Immature natural killer cell (primary cell): ENCODE data around the gene ELF1. TPM values are rescaled to one million over a fixed set of nuclear protein-coding genes. Genes with fewer than 3 reads are reported as not detected.

ENCODE experiments used
- DNase-seq, 3 donors: peaks; one replicate each; pipeline ENCODE4 v3.0.0; 2022; ENCODE audit warnings: mixed read lengths in 1 of 3
- H3K27ac Mint-ChIP-seq, 6 donors: one replicate each; pipeline ENCODE4 v1.8.0; 2020; ENCODE audit warnings: mixed read lengths in 6 of 6, mild to moderate bottlenecking in 5 of 6, inconsistent platforms in 4 of 6, moderate library complexity in 3 of 6
- H3K27me3 Mint-ChIP-seq, 3 donors: one replicate each; pipeline ENCODE4 v1.8.0; 2020 to 2021; ENCODE audit warnings: low read depth in 3 of 3, mild to moderate bottlenecking in 3 of 3, mixed read lengths in 3 of 3, moderate library complexity in 3 of 3, inconsistent platforms in 1 of 3
- H3K36me3 Mint-ChIP-seq, 3 donors: one replicate each; pipeline ENCODE4 v1.8.0; 2020; ENCODE audit warnings: mixed read lengths in 3 of 3, inconsistent platforms in 2 of 3, mild to moderate bottlenecking in 2 of 3
- H3K4me1 Mint-ChIP-seq, 2 donors: one replicate each; pipeline ENCODE4 v1.8.0; 2020; ENCODE audit warnings: inconsistent platforms in 2 of 2, mild to moderate bottlenecking in 2 of 2, mixed read lengths in 2 of 2, moderate library complexity in 1 of 2
- H3K4me3 Mint-ChIP-seq, 5 donors: one replicate each; pipeline ENCODE4 v1.8.0; 2020; ENCODE audit warnings: mild to moderate bottlenecking in 5 of 5, mixed read lengths in 5 of 5, inconsistent platforms in 3 of 5, moderate library complexity in 3 of 5
- H3K9me3 Mint-ChIP-seq, 6 donors: one replicate each; pipeline ENCODE4 v1.8.0; 2020; ENCODE audit warnings: mild to moderate bottlenecking in 6 of 6, mixed read lengths in 6 of 6, inconsistent platforms in 4 of 6, moderate library complexity in 3 of 6
- polyA plus RNA-seq, 3 donors: library from polyadenylated mRNA; unstranded; fragments of 300-500 nt; fragmentation: Illumina TruSeq; gene quantifications; one replicate each; pipeline ENCODE4 v1.2.3, GENCODE V29; 2021

Gene ELF1
- polyA plus RNA-seq, 3 donors from 2014 or later, result 76.8 to 128 (median 92.9) TPM

DNA sequence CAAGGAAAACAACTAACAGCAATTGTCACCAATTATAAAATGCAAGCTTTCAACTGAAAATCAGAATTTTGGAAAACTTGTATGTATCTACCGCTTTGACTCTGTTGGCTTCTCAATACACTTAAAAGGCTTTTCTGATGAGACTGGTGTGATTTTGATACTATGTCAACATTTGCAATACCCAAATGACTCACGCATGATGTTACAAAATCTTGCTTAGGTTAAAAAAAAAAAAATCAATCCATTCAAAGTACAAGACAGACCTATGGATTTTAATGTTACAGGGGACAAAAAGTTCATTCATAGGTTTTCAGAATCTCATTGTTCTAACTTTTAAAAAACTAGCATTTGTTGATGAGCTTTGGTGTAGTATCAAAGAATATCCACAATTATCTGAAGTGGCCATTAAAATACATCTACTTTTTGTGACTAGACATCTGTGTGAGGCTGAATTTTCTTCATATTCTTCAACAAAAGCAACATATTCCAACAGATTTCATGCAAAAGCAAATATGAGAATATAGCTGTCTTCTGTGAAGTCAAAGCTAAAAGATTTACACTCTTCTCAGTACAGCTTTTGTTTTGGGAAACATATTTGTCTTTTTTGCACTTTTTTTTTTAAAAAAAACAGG lies 10.7 kb downstream of the ELF1 start:
- Mint-ChIP-seq H3K4me3 (peak overlapping the region; percentile 5 to 60 (median 18)), H3K9me3 (no peaks in the 10 kb centered on the region), H3K36me3 (peaks cover 4 to 16% (median 10%) of the 10 kb centered on the region in 3 donors), H3K27ac (peak overlapping the region; percentile 41 to 86 (median 76)), H3K4me1 (peaks cover 73 to 98% of the 10 kb centered on the region in 2 donors), H3K27me3 (peaks cover 0 to 2% (median 0%) of the 10 kb centered on the region in 3 donors)
- no peak for DNase-seq

DNA sequence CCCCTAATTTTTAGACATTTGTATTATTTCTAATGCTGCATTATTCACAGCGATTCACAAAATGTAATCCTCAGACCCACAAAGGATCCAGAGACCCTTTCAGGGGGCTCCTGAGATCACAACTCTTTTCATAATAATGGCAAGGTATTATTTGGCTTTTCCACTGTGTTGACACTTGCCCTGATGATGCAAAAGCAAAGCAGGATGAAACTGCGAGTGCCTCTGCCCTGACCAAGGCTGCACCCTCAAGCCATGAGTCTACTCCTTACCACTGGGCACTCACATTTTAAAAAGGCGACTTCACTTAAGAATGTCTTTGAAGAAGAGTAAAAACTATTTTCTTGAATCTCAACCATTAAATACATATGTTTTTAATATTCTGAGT lies 11.4 kb downstream of the ELF1 start:
- H3K9me3 Mint-ChIP-seq, result no peaks in the 10 kb centered on the region
- H3K27ac Mint-ChIP-seq, result peak overlapping the region; percentile 71 to 86 (median 78)
- peaks cover 0 to 2% (median 0%) of the 10 kb centered on the region in 3 donors for H3K27me3 Mint-ChIP-seq
- DNase-seq, result no peak
- peaks cover 73 to 98% of the 10 kb centered on the region in 2 donors for H3K4me1 Mint-ChIP-seq
- peaks cover 4 to 12% (median 10%) of the 10 kb centered on the region in 3 donors for H3K36me3 Mint-ChIP-seq
- peak overlapping the region; percentile 5 to 60 (median 27) for H3K4me3 Mint-ChIP-seq

DNA sequence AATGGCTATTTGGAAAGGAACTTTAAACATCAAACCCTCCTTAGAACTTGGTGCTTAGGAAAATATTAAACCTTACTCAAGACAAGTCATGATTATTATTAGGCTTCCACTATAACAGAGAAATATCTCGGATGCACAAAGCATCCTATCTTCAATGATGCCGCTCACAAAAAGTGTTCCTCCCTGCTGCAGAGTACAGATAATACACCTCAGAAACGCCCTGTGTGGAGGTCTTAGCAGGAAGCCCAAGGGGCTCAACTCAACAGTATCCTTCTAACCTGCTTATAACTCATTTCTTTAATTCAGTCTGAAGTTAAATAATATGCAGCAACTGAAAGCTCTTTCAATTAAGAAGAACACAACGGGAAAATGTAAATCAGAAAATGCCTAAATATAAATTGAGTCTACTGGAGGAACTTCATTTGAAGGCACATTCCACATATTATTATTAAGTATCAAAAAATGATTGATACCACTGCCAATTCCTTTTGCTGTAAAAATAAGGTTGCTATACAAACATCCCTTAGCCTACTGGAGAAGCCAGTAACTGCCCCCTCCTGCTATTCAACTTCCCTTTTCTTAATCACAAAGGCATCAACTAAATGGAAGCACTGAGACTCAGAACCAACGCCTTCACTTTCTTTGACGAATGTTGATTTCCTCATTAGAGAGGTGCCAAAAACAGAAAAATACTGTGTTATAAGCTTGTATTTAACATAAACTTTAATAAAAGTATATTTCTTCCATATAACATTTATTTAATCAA lies 12.0 kb downstream of the ELF1 start:
- peaks cover 1 to 10% (median 7%) of the 10 kb centered on the region in 3 donors for H3K36me3 Mint-ChIP-seq

DNA sequence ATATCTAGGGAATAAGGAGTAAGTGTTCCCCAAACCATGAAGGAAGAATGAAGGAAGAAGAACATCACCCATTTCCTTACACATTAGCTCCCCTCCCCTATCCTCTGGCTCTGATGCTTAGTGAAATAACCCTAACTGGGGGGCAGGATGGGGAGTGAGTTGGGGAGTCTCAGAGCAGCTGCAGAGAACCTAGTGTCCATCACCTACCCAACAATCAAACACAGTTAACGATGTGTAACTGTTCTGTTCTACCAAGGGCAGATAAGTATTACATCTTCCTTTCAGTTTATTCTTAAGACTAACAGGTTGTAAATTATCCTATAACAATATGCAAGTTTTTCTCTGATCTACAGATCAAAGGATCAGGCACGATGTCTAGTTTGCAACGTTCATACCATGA lies 12.8 kb downstream of the ELF1 start:
- peak overlapping the region; percentile 80 to 94 (median 88) for H3K27ac Mint-ChIP-seq
- peaks cover 0 to 6% (median 5%) of the 10 kb centered on the region in 3 donors for H3K36me3 Mint-ChIP-seq
- DNase-seq, result no peak
- H3K4me3 Mint-ChIP-seq, result peak overlapping the region; percentile 58 to 83 (median 70)
- no peaks in the 10 kb centered on the region for H3K9me3 Mint-ChIP-seq
- peaks cover 0 to 2% (median 0%) of the 10 kb centered on the region in 3 donors for H3K27me3 Mint-ChIP-seq
- peaks cover 75 to 98% of the 10 kb centered on the region in 2 donors for H3K4me1 Mint-ChIP-seq

More for the DNA sequence above, 12.0 kb downstream of the ELF1 start:
- peaks cover 0 to 2% (median 0%) of the 10 kb centered on the region in 3 donors for H3K27me3 Mint-ChIP-seq
- H3K4me1 Mint-ChIP-seq, result peaks cover 74 to 98% of the 10 kb centered on the region in 2 donors
- H3K9me3 Mint-ChIP-seq, result no peaks in the 10 kb centered on the region
- peak overlapping the region; percentile 71 to 86 (median 78) for H3K27ac Mint-ChIP-seq
- peak overlapping the region; percentile 24 to 66 (median 59) for H3K4me3 Mint-ChIP-seq
- DNase-seq, result no peak

DNA sequence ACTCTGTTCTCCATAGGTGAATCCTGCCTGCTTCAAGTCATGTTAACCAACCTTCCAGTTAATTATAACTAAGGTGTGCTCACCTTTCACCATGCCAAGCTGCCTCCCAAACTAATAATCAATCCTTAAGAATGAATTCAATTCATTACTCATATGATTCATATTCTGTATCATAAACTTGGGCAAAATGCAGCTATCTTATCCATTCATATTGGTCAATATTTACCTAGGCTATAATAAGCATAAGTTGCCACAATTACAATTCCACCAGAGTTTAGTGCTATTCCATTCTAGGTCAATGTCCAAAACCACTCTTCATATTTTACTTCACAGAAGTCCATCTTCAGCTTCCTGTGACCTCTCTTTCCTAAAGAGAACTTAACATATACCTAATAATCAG lies 13.4 kb downstream of the ELF1 start:
- Mint-ChIP-seq H3K4me3 (peak overlapping the region; percentile 58 to 83 (median 70)), H3K36me3 (peaks cover 0 to 2% (median 1%) of the 10 kb centered on the region in 3 donors), H3K4me1 (peaks cover 72 to 98% of the 10 kb centered on the region in 2 donors), H3K27me3 (peaks cover 0 to 2% (median 0%) of the 10 kb centered on the region in 3 donors), H3K27ac (peak overlapping the region; percentile 80 to 94 (median 88)), H3K9me3 (no peaks in the 10 kb centered on the region)
- DNase-seq, result no peak

DNA sequence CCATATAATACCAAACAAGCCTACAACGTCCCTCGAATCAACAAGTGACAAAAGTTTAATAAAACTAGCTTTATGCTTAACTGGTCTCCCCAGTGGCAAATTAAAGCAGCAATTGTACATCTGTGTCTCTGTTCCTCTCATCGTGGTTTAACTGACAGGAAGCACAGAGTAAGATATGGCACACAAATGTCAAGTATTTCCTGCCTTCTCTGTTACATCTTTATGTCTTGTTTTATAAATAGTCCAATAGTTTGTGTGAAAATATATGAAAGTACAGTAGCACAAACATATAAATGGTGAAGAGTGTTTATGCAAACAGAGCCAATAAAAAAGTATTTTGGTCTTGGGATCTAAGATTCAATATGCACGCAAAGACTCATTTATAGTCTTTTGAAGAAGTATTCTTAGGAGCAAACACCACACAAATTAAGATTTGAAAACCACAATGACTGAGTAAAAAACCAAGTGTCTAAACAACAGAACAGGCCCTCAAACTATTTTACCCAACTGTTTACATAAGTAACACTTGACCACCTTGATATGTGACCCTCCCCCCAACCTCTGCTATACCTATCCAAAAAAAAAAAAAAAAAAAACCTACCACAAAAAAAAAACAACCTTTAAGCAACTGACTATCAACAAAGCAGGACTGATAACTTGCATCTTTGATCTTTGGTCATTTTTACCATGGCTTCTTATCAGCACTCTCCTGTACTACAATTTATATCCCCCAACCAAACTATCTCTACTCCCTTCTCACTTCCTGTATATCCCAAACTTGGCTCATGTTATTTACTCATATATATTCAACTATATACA lies 14.0 kb downstream of the ELF1 start:
- Mint-ChIP-seq H3K27ac (peak overlapping the region; percentile 80 to 94 (median 88)), H3K9me3 (no peaks in the 10 kb centered on the region), H3K36me3 (no peaks in the 10 kb centered on the region), H3K27me3 (peaks cover 0 to 2% (median 0%) of the 10 kb centered on the region in 3 donors), H3K4me3 (peak overlapping the region; percentile 58 to 83 (median 70)), H3K4me1 (peaks cover 71 to 97% of the 10 kb centered on the region in 2 donors)
- peak; percentile 52 to 64 (median 56) for DNase-seq

DNA sequence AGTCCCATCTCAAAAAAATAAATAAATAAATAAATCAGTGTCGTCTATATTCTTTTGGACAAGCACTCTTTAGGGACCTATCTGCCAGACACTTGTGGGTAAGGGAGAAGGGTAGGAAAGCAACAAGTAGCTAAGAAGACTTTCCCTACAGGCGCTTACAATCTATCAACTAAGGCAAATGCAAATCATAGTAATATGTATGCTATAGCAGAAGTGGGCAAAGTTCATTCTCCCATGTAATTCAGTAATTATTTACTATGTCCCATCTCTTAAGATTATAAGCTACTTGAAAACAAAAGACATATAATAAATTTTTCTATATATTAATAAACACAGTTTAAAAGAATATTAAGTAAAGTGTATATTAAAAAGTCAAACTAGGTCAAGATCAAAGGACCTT lies 16.5 kb downstream of the ELF1 start:
- Mint-ChIP-seq H3K27me3 (peaks cover 1 to 2% (median 2%) of the 10 kb centered on the region in 3 donors), H3K27ac (peak overlapping the region in 5 of 6 donors; percentile 28 to 80 (median 60)), H3K4me1 (peaks cover 77 to 98% of the 10 kb centered on the region in 2 donors), H3K9me3 (no peaks in the 10 kb centered on the region), H3K4me3 (no peak overlapping the region), H3K36me3 (peaks cover 0 to 9% (median 4%) of the 10 kb centered on the region in 3 donors)
- no peak for DNase-seq

DNA sequence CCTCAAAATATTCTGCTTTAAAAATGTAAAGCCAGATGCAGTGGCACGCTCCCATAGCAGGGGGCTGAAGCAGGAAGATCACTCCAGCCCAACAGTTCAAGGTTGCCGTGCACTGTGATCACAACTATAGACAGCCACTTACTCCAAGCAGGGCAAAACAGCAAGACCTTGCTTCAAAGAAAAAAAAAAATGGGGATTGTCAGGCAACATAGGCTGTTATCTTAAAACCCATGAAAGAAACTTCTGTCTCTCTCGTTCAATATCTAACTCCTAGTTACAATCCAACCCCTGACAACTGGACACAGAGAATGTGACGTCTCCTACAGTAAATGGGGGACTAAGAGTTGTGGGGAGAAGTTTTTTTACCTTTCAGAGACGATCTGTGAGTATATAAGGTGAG lies 17.4 kb downstream of the ELF1 start:
- peaks cover 74 to 98% of the 10 kb centered on the region in 2 donors for H3K4me1 Mint-ChIP-seq
- peak overlapping the region; percentile 73 to 90 (median 86) for H3K27ac Mint-ChIP-seq
- peaks cover 0 to 9% (median 4%) of the 10 kb centered on the region in 3 donors for H3K36me3 Mint-ChIP-seq
- H3K9me3 Mint-ChIP-seq, result no peaks in the 10 kb centered on the region
- H3K27me3 Mint-ChIP-seq, result peaks cover 1 to 2% (median 2%) of the 10 kb centered on the region in 3 donors
- no peak for DNase-seq
- H3K4me3 Mint-ChIP-seq, result peak overlapping the region in 4 of 5 donors; percentile 9 to 55 (median 26)

DNA sequence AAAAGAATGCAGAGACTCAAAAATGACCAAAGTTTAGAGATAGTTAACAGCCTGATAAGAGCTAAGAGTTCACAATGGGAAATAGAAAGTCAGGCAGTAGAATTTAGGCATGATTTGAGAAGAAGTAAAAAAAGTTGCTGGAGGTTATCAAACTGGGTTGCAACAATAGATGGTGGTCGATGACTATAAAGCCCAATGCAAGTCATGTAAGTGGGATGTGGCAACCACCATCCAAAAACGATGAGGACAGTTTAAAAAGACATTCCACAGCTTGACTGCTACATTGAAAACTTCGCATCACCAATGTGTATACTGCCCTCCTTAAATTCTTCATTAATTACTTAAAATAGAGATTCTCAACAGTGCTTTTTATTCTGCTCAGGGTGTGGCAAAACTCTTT lies 19.7 kb downstream of the ELF1 start:
- Mint-ChIP-seq H3K27ac (peak overlapping the region in 4 of 6 donors; percentile 59 to 68 (median 64)), H3K9me3 (no peaks in the 10 kb centered on the region), H3K27me3 (peaks cover 0 to 3% (median 2%) of the 10 kb centered on the region in 3 donors), H3K36me3 (peaks cover 3 to 9% (median 4%) of the 10 kb centered on the region in 3 donors), H3K4me3 (no peak overlapping the region), H3K4me1 (peaks cover 78 to 98% of the 10 kb centered on the region in 2 donors)
- no peak for DNase-seq

DNA sequence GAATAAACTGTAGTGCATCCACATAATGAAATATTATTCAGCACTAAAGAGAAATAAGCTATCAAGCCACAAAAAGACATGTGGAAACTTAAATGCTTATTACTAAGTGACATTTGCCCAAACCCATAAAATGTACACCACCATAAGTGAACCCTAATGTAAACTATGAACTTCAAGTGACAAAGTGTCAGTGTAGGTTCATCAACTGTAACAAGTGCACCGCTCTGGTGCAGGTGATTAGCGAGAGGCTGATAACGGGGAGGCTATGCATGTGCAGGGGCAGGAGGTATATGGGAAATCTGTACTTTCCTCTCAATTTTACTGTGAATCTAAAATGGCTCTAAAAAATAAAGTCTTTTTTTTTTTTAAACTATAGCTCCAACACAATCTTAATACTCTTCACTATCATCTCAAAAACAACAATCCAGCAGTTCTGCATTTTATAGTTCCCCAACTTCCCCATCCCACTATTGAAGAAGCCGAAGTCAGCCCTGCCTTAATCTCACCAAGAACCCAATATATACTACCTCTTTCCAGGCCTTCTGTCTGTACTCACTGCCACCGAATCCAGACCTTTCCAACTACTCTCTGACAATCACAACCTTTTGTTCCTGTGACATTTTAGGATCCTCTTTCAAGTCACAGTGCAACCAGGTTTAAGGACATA lies 22.6 kb downstream of the ELF1 start:
- Mint-ChIP-seq H3K9me3 (no peaks in the 10 kb centered on the region), H3K4me3 (peak overlapping the region in 2 of 5 donors; percentile 1 to 2), H3K27me3 (peaks cover 0 to 3% (median 2%) of the 10 kb centered on the region in 3 donors), H3K27ac (peak overlapping the region; percentile 55 to 88 (median 69)), H3K36me3 (peaks cover 3 to 9% (median 4%) of the 10 kb centered on the region in 3 donors), H3K4me1 (peaks cover 76 to 98% of the 10 kb centered on the region in 2 donors)
- DNase-seq, result no peak

DNA sequence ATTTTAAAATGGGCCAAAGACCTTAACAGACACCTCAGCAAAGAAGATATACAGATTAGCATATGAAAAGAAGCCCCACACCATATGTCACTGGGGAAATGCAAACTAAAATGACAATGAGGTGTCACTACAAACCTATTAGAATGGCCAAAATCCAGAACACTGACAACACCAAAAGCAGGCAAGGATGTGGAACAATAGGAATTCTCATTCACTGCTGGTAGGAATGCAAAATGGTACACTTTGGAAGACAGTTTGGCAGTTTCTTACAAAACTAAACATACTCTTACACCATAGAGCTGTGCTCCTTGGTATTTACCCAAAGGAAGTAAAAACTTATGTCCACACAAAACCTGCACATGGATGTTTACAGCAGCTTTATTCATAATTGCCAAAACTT lies 23.1 kb downstream of the ELF1 start:
- Mint-ChIP-seq H3K4me3 (no peak overlapping the region), H3K4me1 (peaks cover 75 to 98% of the 10 kb centered on the region in 2 donors), H3K27me3 (peaks cover 0 to 3% (median 2%) of the 10 kb centered on the region in 3 donors), H3K36me3 (peaks cover 3 to 9% (median 4%) of the 10 kb centered on the region in 3 donors), H3K27ac (peak overlapping the region; percentile 73 to 88 (median 82)), H3K9me3 (no peaks in the 10 kb centered on the region)
- DNase-seq, result no peak

DNA sequence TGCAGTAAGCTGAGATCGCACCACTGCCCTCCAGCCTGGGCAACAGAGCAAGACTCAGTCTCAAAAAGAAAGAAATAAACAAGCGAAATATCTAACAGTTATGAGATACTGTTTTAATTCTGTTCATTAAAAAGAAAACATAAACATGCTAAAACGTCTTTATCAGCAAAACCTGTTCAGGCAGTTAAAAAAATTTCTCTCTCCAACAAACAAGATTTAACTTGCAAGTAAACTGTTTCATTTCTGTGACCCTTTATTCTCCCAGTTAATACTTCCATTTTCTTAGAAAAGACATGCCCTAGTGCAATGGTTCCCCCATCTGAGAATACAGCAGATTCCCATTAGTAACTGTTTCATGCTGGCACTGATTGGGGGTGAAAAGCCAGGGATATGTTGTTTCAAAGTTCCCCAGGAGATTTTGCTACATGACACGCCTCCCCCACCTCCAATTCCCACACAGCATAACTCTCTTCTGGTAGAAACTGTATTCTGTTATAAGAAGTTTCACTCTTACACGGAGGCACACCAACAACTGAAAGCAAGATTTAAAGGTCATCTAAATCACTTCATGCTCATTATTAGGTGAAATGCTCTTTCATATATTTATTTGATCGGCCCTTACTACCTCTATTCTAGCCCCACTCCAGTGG lies 24.4 kb downstream of the ELF1 start:
- no peak for DNase-seq

More for the DNA sequence above, 24.4 kb downstream of the ELF1 start:
- peaks cover 3 to 8% (median 4%) of the 10 kb centered on the region in 3 donors for H3K36me3 Mint-ChIP-seq
- peaks cover 0 to 3% (median 2%) of the 10 kb centered on the region in 3 donors for H3K27me3 Mint-ChIP-seq
- H3K27ac Mint-ChIP-seq, result peak overlapping the region; percentile 73 to 88 (median 82)
- no peaks in the 10 kb centered on the region for H3K9me3 Mint-ChIP-seq
- peaks cover 84 to 99% of the 10 kb centered on the region in 2 donors for H3K4me1 Mint-ChIP-seq
- H3K4me3 Mint-ChIP-seq, result peak overlapping the region; percentile 15 to 69 (median 33)
